DOHH2 (cell line): ENCODE results near the gene TJP1.

Experiments
- H3F3A ChIP-seq: fragments of 200-600 bp; sonication (generic), shearing (Covaris generic); 2 replicates; pipeline ENCODE4 v1.6.0; 2016; ENCODE audit warnings: antibody characterized with exemption, mild to moderate bottlenecking; ENCODE audit not compliant: control insufficient read depth, insufficient read depth
- H3K27ac ChIP-seq: fragments of 200-600 bp; sonication (generic); 2 replicates; pipeline ENCODE4 v1.5.1; 2014; ENCODE audit warnings: low read depth, mild to moderate bottlenecking, low read length, moderate library complexity
- H3K27me3 ChIP-seq: fragments of 200-600 bp; sonication (generic); 2 replicates; pipeline ENCODE4 v1.6.1; 2014; ENCODE audit warnings: mild to moderate bottlenecking, low read length, mixed read lengths; ENCODE audit not compliant: control insufficient read depth
- H3K36me3 ChIP-seq: fragments of 200-600 bp; sonication (generic); 2 replicates; pipeline ENCODE4 v1.6.1; 2014; ENCODE audit warnings: mild to moderate bottlenecking, low read length, moderate library complexity, mixed read lengths; ENCODE audit not compliant: control insufficient read depth
- H3K4me1 ChIP-seq: fragments of 200-600 bp; sonication (generic); 2 replicates; pipeline ENCODE4 v1.6.1; 2014; ENCODE audit warnings: mild to moderate bottlenecking, low read length, mixed read lengths; ENCODE audit not compliant: control insufficient read depth
- H3K4me2 ChIP-seq: fragments of 200-600 bp; sonication (generic); 2 replicates; pipeline ENCODE4 v1.6.0; 2014; ENCODE audit warnings: mild to moderate bottlenecking, low read length, moderate library complexity
- H3K4me3 ChIP-seq: fragments of 200-600 bp; sonication (generic); 2 replicates; pipeline ENCODE4 v1.5.1; 2014; ENCODE audit warnings: mild to moderate bottlenecking, low read length, mixed read lengths
- H3K79me2 ChIP-seq: fragments of 200-600 bp; sonication (generic); 2 replicates; pipeline ENCODE4 v1.6.1; 2014; ENCODE audit warnings: mild to moderate bottlenecking, low read length, mixed read lengths; ENCODE audit not compliant: control insufficient read depth
- H3K9me2 ChIP-seq: fragments of 200-600 bp; sonication (generic); replicated peaks from 2 replicates; pipeline ENCODE4 v1.6.1; 2014; ENCODE audit warnings: mild to moderate bottlenecking, low read length, mixed read lengths; ENCODE audit not compliant: control insufficient read depth
- H3K9me3 ChIP-seq: fragments of 200-600 bp; sonication (generic); 2 replicates; pipeline ENCODE4 v1.6.1; 2014; ENCODE audit warnings: antibody characterized with exemption, low read length, mixed read lengths; ENCODE audit not compliant: control insufficient read depth, insufficient read depth
- H4K20me1 ChIP-seq: fragments of 200-600 bp; sonication (generic); 2 replicates; pipeline ENCODE4 v1.6.0; 2014; ENCODE audit warnings: low read depth, mild to moderate bottlenecking, antibody characterized with exemption, low read length, moderate library complexity; ENCODE audit not compliant: control insufficient read depth, insufficient read depth
- EZH2phosphoT487 ChIP-seq: fragments of 200-600 bp; sonication (generic); IDR thresholded peaks from 2 replicates; pipeline ENCODE4 v1.6.1; 2017; ENCODE audit warnings: borderline replicate concordance, mild to moderate bottlenecking, antibody characterized with exemption, low read length, moderate library complexity, mixed read lengths
- TF ChIP-seq, protein P1 (sequence below): fragments of 200-600 bp; sonication (generic); IDR thresholded peaks from one replicate; pipeline ENCODE4 v1.5.1; 2014; ENCODE audit warnings: antibody characterized with exemption, mild to moderate bottlenecking, low read depth, low read length; ENCODE audit not compliant: poor library complexity, severe bottlenecking

TJP1 gene

DNA sequence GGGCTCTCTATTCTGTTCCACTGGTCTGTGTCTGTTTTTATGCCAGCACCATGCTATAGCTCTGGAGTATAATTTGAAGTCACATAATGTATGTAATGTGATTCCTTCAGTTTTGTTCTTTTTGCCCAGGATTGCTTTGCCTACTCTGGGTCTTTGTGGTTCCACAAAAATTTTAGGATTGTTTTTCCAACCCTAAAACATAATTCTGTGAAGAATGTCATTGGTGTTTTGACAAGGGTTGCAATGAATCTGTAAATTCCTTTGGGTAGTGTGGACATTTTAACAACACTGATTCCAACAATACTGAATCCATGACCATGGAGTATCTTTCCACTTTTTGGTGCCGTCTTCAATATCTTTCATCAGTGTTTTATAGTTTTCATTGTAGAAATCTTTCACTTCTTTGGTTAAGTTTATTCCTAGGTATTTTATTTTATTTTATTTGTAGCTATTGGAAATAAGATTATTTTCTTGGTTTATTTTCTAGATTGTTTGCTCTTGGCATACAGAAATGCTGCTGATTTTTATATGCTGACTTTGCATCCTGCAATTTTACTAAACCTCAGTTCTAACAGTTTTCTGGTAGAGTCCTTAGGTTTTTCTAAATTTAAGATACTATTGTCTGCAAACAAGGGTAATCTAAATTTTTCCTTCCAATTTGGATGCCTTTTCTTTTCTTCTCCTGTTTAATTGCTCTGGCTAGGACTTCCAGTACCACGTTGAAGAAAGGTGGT lies 29.7 kb downstream of the TJP1 start:
- Histone ChIP-seq H3K79me2 (no peaks in the 10 kb centered on the region), H3K27me3 (no peaks in the 10 kb centered on the region), H3K9me2 (no peaks in the 10 kb centered on the region), H4K20me1 (no peaks in the 10 kb centered on the region), H3K9me3 (no peaks in the 10 kb centered on the region), H3F3A (no peaks in the 10 kb centered on the region), H3K4me2 (no peak overlapping the region), H3K4me1 (0 out of 2 replicates have a peak, but pooled peaks cover 4% of the 10 kb centered on the region), H3K4me3 (no peak overlapping the region), H3K36me3 (no peaks in the 10 kb centered on the region), H3K27ac (no peak overlapping the region)
- TF ChIP-seq, protein P1, sequence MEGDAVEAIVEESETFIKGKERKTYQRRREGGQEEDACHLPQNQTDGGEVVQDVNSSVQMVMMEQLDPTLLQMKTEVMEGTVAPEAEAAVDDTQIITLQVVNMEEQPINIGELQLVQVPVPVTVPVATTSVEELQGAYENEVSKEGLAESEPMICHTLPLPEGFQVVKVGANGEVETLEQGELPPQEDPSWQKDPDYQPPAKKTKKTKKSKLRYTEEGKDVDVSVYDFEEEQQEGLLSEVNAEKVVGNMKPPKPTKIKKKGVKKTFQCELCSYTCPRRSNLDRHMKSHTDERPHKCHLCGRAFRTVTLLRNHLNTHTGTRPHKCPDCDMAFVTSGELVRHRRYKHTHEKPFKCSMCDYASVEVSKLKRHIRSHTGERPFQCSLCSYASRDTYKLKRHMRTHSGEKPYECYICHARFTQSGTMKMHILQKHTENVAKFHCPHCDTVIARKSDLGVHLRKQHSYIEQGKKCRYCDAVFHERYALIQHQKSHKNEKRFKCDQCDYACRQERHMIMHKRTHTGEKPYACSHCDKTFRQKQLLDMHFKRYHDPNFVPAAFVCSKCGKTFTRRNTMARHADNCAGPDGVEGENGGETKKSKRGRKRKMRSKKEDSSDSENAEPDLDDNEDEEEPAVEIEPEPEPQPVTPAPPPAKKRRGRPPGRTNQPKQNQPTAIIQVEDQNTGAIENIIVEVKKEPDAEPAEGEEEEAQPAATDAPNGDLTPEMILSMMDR = no peak
- TF ChIP-seq EZH2phosphoT487 = no peak

DNA sequence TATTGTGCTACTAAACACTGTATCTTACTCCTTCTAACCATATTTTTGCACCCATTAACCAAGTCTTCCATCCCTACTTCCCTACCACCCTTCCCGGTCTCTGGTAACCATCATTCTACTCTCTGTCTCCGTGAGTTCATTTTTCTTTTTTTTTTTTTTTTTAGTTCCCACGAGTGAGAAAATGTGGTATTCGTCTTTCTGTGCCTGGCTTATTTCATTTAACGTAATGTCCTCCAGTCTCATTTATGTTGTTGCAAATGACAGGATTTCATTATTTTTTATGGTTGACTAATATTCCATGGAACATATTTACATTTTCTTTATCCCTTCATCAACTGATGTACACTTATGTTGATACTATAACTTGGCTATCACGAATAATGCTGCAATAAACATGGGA lies 31.7 kb downstream of the TJP1 start:
- H3K79me2 ChIP-seq = no peaks in the 10 kb centered on the region
- H3K27ac ChIP-seq = no peak overlapping the region
- H3K4me1 ChIP-seq = 0 out of 2 replicates have a peak, but pooled peaks cover under 1% of the 10 kb centered on the region
- H3K9me2 ChIP-seq = no peaks in the 10 kb centered on the region
- no peaks in the 10 kb centered on the region for H4K20me1 ChIP-seq
- H3K4me3 ChIP-seq = no peak overlapping the region
- no peaks in the 10 kb centered on the region for H3K9me3 ChIP-seq
- no peaks in the 10 kb centered on the region for H3K36me3 ChIP-seq
- H3K27me3 ChIP-seq = no peaks in the 10 kb centered on the region
- no peaks in the 10 kb centered on the region for H3F3A ChIP-seq
- TF ChIP-seq EZH2phosphoT487 = no peak
- TF ChIP-seq, protein P1 = no peak
- no peak overlapping the region for H3K4me2 ChIP-seq

DNA sequence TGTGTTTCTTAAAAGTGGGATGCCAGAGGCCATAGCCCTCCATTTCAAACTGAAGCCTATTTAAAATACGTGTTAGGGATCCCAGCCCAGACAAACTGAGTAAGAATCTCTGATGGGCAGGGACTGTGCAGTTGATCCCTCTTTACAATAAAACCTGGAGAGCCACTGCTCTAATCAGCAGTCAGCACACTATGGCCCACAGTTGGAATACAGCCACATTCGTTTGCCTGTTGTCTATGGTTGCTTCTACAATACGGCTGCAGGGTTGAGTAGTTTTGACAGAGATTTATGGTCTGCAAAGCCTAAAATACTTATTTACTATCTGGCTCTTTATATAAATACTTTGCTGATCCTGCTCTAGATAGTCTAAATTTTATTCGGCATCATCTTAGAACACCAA lies 32.4 kb downstream of the TJP1 start:
- no peaks in the 10 kb centered on the region for H3K36me3 ChIP-seq
- no peak overlapping the region for H3K27ac ChIP-seq
- TF ChIP-seq, protein P1 = no peak
- no peaks in the 10 kb centered on the region for H3K4me1 ChIP-seq
- H3K79me2 ChIP-seq = no peaks in the 10 kb centered on the region
- no peaks in the 10 kb centered on the region for H3F3A ChIP-seq
- no peaks in the 10 kb centered on the region for H3K27me3 ChIP-seq
- no peaks in the 10 kb centered on the region for H3K9me2 ChIP-seq
- H4K20me1 ChIP-seq = no peaks in the 10 kb centered on the region
- H3K9me3 ChIP-seq = no peaks in the 10 kb centered on the region
- H3K4me2 ChIP-seq = no peak overlapping the region
- H3K4me3 ChIP-seq = no peak overlapping the region
